SK-N-SH (cell line): ENCODE measurements around the gene CLCN5.

ENCODE experiments used
- CTCF ChIP-seq: fragments of 200-600 bp; sonication (generic); IDR thresholded peaks from 2 replicates; pipeline ENCODE4 v1.6.1; 2017; ENCODE audit warnings: antibody characterized with exemption, mild to moderate bottlenecking, moderate library complexity
- EP300 ChIP-seq, 2 experiments: IDR thresholded peaks; 2 replicates each; pipeline versions ENCODE4 v1.4.0 to v1.6.1; 2012; ENCODE audit warnings: borderline replicate concordance in 1 of 2, low read depth in 1 of 2, low read length in 1 of 2
- FOXM1 ChIP-seq: IDR thresholded peaks from 2 replicates; pipeline ENCODE4 v1.4.0; 2012; ENCODE audit warnings: low read depth, mild to moderate bottlenecking
- USF2 ChIP-seq: fragments of 150-350 bp; IDR thresholded peaks from 2 replicates; pipeline ENCODE4 v1.6.1; 2017; ENCODE audit warnings: antibody characterized with exemption, low read length, low read depth, borderline replicate concordance

- TF ChIP-seq CTCF (no peak), USF2 (no peak), EP300 (IDR thresholded peaks at IDR 0.05; ENCODE audit: borderline replicate concordance in 1 of 2, low read depth in 1 of 2, low read length in 1 of 2) (no peak), FOXM1 (no peak)
Measured at GRCh38 chrX:49993661-49994060, 71.3 kb downstream of the CLCN5 start.
